ENCODE measurements around the gene B9D1.

The B9D1 gene

GRCh38 chr17:19362277-19363113, at the start of gene B9D1:
TSS of gene B9D1 (minus strand) at chr17:19362723. CDS start at chr17:19362569, 154 bp downstream.
- DNase-seq, result peak; percentile 92 to 96

- no peak for DNase-seq
Observed at GRCh38 chr17:19411631-19412030, 49.1 kb upstream of the B9D1 start.

GRCh38 chr17:19410875-19411620, 48.5 kb upstream of the B9D1 start, which contains the start of gene RNF112:
TSS of gene RNF112 (plus strand) at chr17:19411232. CDS start at chr17:19411409, 177 bp downstream.
- DNase-seq, result no peak

GRCh38 chr17:19410091-19410490, 47.6 kb upstream of the B9D1 start:
- DNase-seq, result no peak

GRCh38 chr17:19409509-19409908, 47.0 kb upstream of the B9D1 start:
- DNase-seq, result no peak

- no peak for DNase-seq
Observed at GRCh38 chr17:19409066-19409465, 46.5 kb upstream of the B9D1 start.

- no peak for DNase-seq
Observed at GRCh38 chr17:19408346-19408710, 45.8 kb upstream of the B9D1 start.

GRCh38 chr17:19407601-19408345, 45.2 kb upstream of the B9D1 start:
- no peak for DNase-seq

- DNase-seq, result no peak
Observed at GRCh38 chr17:19405114-19405513, 42.6 kb upstream of the B9D1 start.

GRCh38 chr17:19404264-19404663, 41.7 kb upstream of the B9D1 start:
- DNase-seq, result no peak

GRCh38 chr17:19403021-19403420, 40.5 kb upstream of the B9D1 start:
- DNase-seq, result no peak

GRCh38 chr17:19402171-19402570, 39.6 kb upstream of the B9D1 start:
- DNase-seq, result no peak

- no peak for DNase-seq
Observed at GRCh38 chr17:19401321-19402010, 38.9 kb upstream of the B9D1 start.

- no peak for DNase-seq
Observed at GRCh38 chr17:19399750-19400450, 37.4 kb upstream of the B9D1 start.

- peak in 1 of 2 donors; percentile 63 for DNase-seq
Observed at GRCh38 chr17:19398301-19399181, 36.0 kb upstream of the B9D1 start.

- no peak for DNase-seq
Observed at GRCh38 chr17:19397556-19398041, 35.1 kb upstream of the B9D1 start.

GRCh38 chr17:19392303-19392702, 29.8 kb upstream of the B9D1 start:
- DNase-seq, result no peak

GRCh38 chr17:19391432-19391831, 28.9 kb upstream of the B9D1 start:
- DNase-seq, result no peak

- DNase-seq, result no peak
Observed at GRCh38 chr17:19390951-19391350, 28.4 kb upstream of the B9D1 start.
